SK-N-SH treated with all-trans-retinoic acid at 6 μM for 48 hours (cell line): Measurements from ENCODE around the gene PPT2.

ENCODE experiments used
- ARNTL ChIP-seq: fragments of 450-650 bp; formaldehyde crosslinking; IDR thresholded peaks from 2 replicates; pipeline ENCODE4 v1.5.0; 2020; ENCODE audit warnings: low read depth, mild to moderate bottlenecking, moderate library complexity, borderline replicate concordance
- ESRRG ChIP-seq: fragments of 250-450 bp; sonication (Bioruptor Pico); IDR thresholded peaks from 2 replicates; pipeline ENCODE4 v1.6.1; 2021; ENCODE audit warnings: mild to moderate bottlenecking
- ISL1 ChIP-seq: fragments of 250-450 bp; sonication (Bioruptor Pico); IDR thresholded peaks from 2 replicates; pipeline ENCODE4 v2.1.2; 2022; ENCODE audit warnings: mild to moderate bottlenecking, moderate library complexity
- OSR1 ChIP-seq: fragments of 250-450 bp; sonication (Bioruptor Pico); IDR thresholded peaks from 2 replicates; pipeline ENCODE4 v1.8.0; 2022; ENCODE audit warnings: moderate library complexity, mild to moderate bottlenecking, inconsistent platforms
- SNAI2 ChIP-seq: fragments of 250-450 bp; sonication (Bioruptor Pico); IDR thresholded peaks from 2 replicates; pipeline ENCODE4 v1.5.0; 2020; ENCODE audit warnings: mild to moderate bottlenecking, moderate library complexity
- TCF4 ChIP-seq: fragments of 250-450 bp; sonication (Bioruptor Pico); IDR thresholded peaks from 2 replicates; pipeline ENCODE4 v1.8.0; 2021; ENCODE audit warnings: mild to moderate bottlenecking, moderate library complexity, borderline replicate concordance
- ZNF70 ChIP-seq: fragments of 450-650 bp; formaldehyde crosslinking; IDR thresholded peaks from 2 replicates; pipeline ENCODE4 v1.5.0; 2020; ENCODE audit warnings: mild to moderate bottlenecking, moderate library complexity

- TF ChIP-seq OSR1 (CRISPR knock-in tag) (no peak), TCF4 (no peak), SNAI2 (no peak), ESRRG (CRISPR knock-in tag) (no peak), ARNTL (CRISPR knock-in tag) (no peak), ISL1 (no peak), ZNF70 (CRISPR knock-in tag) (no peak)
Measured at GRCh38 chr6:32177183-32177787, 23.3 kb downstream of the PPT2 start.
